B cell (primary cell): ENCODE results near the gene SMARCC2. TPM values are rescaled to one million over a fixed set of nuclear protein-coding genes. Genes with fewer than 3 reads are reported as not detected.

Experiments used
- ATAC-seq: fragments of 200-7000 bp; cut with Tn5 transposase; one replicate; pipeline ENCODE4 v1.10.0; 2021; ENCODE audit warnings: low read depth, mild to moderate bottlenecking, moderate number of reproducible peaks, moderate library complexity
- CTCF ChIA-PET: fragments of 350-600 bp; sonication (Branson Sonifier 250); formaldehyde crosslinking; loops from one replicate; lab custom pipeline; 2021; ENCODE audit warnings: antibody characterized with exemption, inconsistent platforms; lab: Charles Lee
- POLR2A ChIA-PET: fragments of 350-600 bp; sonication (Branson Sonifier 250); formaldehyde crosslinking; loops from one replicate; lab custom pipeline; 2021; ENCODE audit warnings: antibody characterized with exemption; lab: Charles Lee
- DNase-seq: peaks from one replicate; pipeline ENCODE4 v3.0.0; 2013
- H2AFZ ChIP-seq: 2 replicates; pipeline ENCODE4 v1.6.1; 2012; ENCODE audit warnings: mild to moderate bottlenecking, low read depth, low read length; ENCODE audit not compliant: insufficient read depth, poor library complexity, severe bottlenecking
- H3K27ac ChIP-seq, 2 donors: 1 replicate in 1 of 2; 2 replicates in 1 of 2; pipeline ENCODE4 v1.5.1; 2012 to 2013; ENCODE audit warnings: low read length in 2 of 2, mild to moderate bottlenecking in 2 of 2, moderate library complexity in 1 of 2
- H3K27me3 ChIP-seq, 4 experiments: fragments of 200-600 bp in 1 of 4; sonication (generic) in 1 of 4; replicated peaks in 1 of 4; 1 replicate in 2 of 4; 2 replicates in 2 of 4; pipeline versions ENCODE4 v1.6.1 to v1.7.0; 2013 to 2016; ENCODE audit warnings: low read length in 3 of 4, mild to moderate bottlenecking in 2 of 4, mixed read lengths in 1 of 4, moderate library complexity in 1 of 4; ENCODE audit not compliant: insufficient read depth in 4 of 4, control insufficient read depth in 3 of 4; ENCODE audit errors: control extremely low read depth in 1 of 4
- H3K36me3 ChIP-seq, 2 experiments: replicated peaks in 1 of 2; 1 replicate in 1 of 2; 2 replicates in 1 of 2; pipeline versions ENCODE4 v1.6.1 to v1.7.1; 2013; ENCODE audit warnings: low read length in 1 of 2; ENCODE audit not compliant: insufficient read depth in 2 of 2, control insufficient read depth in 1 of 2; ENCODE audit errors: control extremely low read depth in 1 of 2, extremely low read depth in 1 of 2
- H3K4me1 ChIP-seq, 2 donors: fragments of 200-600 bp in 1 of 2; sonication (generic) in 1 of 2; 1 replicate in 1 of 2; 2 replicates in 1 of 2; pipeline versions ENCODE4 v1.5.1 to v1.6.1; 2013 to 2017; ENCODE audit warnings: low read length in 2 of 2; ENCODE audit not compliant: control insufficient read depth in 2 of 2, insufficient read depth in 2 of 2
- H3K4me2 ChIP-seq: replicated peaks from 2 replicates; pipeline ENCODE3; 2012; ENCODE audit warnings: mild to moderate bottlenecking, low read depth, low read length; ENCODE audit not compliant: poor library complexity, severe bottlenecking
- H3K4me3 ChIP-seq, 5 experiments: fragments of 200-600 bp in 1 of 5; sonication (generic) in 1 of 5; 1 replicate in 3 of 5; 2 replicates in 2 of 5; pipeline versions ENCODE4 v1.5.1 to v1.7.0; 2011 to 2016; ENCODE audit warnings: low read length in 4 of 5, mild to moderate bottlenecking in 4 of 5, low read depth in 2 of 5, control low read depth in 1 of 5, moderate library complexity in 1 of 5; ENCODE audit not compliant: insufficient read depth in 1 of 5; ENCODE audit errors: control extremely low read depth in 1 of 5, extremely low read depth in 1 of 5
- H3K79me2 ChIP-seq: fragments of 200-600 bp; sonication (generic); one replicate; pipeline ENCODE4 v1.6.0; 2016; ENCODE audit warnings: low read length; ENCODE audit not compliant: control insufficient read depth, insufficient read depth
- H3K9ac ChIP-seq: fragments of 200-600 bp; sonication (generic); 2 replicates; pipeline ENCODE4 v1.6.1; 2017; ENCODE audit warnings: mild to moderate bottlenecking, low read length, moderate library complexity
- H3K9me3 ChIP-seq, 3 donors: one replicate each; pipeline versions ENCODE4 v1.6.1 to v1.7.1; 2013; ENCODE audit warnings: low read length in 2 of 3; ENCODE audit not compliant: control insufficient read depth in 2 of 3, insufficient read depth in 1 of 3; ENCODE audit errors: control extremely low read depth in 1 of 3
- H4K20me1 ChIP-seq: 2 replicates; pipeline ENCODE4 v1.6.0; 2012; ENCODE audit warnings: mild to moderate bottlenecking, low read length; ENCODE audit not compliant: insufficient read depth, control insufficient read depth, poor library complexity, severe bottlenecking
- H3K27ac Mint-ChIP-seq: one replicate; pipeline ENCODE4 v1.8.0; 2021; ENCODE audit warnings: mixed read lengths
- H3K27me3 Mint-ChIP-seq: one replicate; pipeline ENCODE4 v1.8.0; 2021; ENCODE audit warnings: mixed read lengths
- H3K4me1 Mint-ChIP-seq: one replicate; pipeline ENCODE4 v1.8.0; 2021; ENCODE audit warnings: mixed read lengths
- H3K4me3 Mint-ChIP-seq: one replicate; pipeline ENCODE4 v1.8.0; 2021; ENCODE audit warnings: mixed read lengths
- H3K9me3 Mint-ChIP-seq: one replicate; pipeline ENCODE4 v1.8.0; 2022; ENCODE audit warnings: mixed read lengths; ENCODE audit not compliant: insufficient read depth
- EZH2 ChIP-seq: IDR thresholded peaks from 2 replicates; pipeline ENCODE4 v1.6.1; 2012; ENCODE audit warnings: borderline replicate concordance, low read depth, mild to moderate bottlenecking, moderate library complexity, low read length; ENCODE audit not compliant: insufficient read depth, poor library complexity, severe bottlenecking
- WGBS: methylation state at CpG from one replicate; pipeline ENCODE4 v1.1.5; 2013; ENCODE audit warnings: missing lambda C conversion rate; ENCODE audit not compliant: insufficient coverage; 5-methylcytosine and 5-hydroxymethylcytosine counted together
- intact Hi-C: fragments of 100-400 bp; cut with micrococcal nuclease; formaldehyde crosslinking; loops from one replicate; pipeline ENCODE4 v1.10.0; 2022
- polyA plus RNA-seq: library from polyadenylated mRNA; depleted of rRNA; stranded (reverse); fragments of >200 nt; gene quantifications from 2 replicates; pipeline ENCODE4 v1.2.3, GENCODE V29; 2012
- total RNA-seq, 2 donors: library from RNA; stranded (reverse); fragments of 120-200 nt in 1 of 2; gene quantifications; 1 replicate in 1 of 2; 2 replicates in 1 of 2; pipeline versions ENCODE4 v1.2.3 to v1.2.4, GENCODE V29; 2013 to 2022
- TF ChIP-seq, protein P1 (sequence below): fragments of 200-600 bp; IDR thresholded peaks from one replicate; pipeline ENCODE4 v1.8.0; 2022; ENCODE audit warnings: antibody characterized with exemption, mild to moderate bottlenecking

Gene SMARCC2
- total and polyA plus RNA-seq, 2 donors (not counting 1 experiment from before 2014, with no cell fraction given), result 70.4 to 198 TPM

DNA sequence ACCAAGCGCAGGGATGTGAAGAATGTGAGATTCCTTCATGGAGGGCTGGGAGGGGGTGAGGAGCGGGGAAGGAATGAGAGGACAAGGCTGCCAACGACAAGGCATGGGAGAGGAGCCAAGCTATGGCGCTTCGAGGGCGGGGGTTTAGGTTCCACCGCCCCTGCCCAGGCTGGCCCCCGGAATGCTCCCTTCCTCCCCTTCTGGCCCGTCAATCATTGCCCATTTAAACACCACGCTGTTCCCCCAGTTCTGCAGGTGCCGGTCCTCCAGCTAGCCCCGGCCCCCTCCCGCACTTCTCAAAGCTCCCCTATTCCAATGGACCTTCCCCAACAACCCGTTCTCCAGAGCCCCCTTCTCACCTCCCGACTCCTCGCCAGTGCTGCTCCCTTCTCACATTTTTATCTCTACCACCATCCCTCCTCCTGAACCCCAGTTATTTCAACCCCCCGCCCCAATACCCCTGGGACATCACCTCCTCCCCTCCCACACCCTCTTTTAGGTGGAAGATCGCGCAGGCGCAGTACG, 32.0 kb upstream of the SMARCC2 start:
- Histone ChIP-seq H4K20me1 (peaks cover 28% of the 10 kb centered on the region), H2AFZ (peak overlapping the region; percentile 83), H3K79me2 (peaks cover 62% of the 10 kb centered on the region), H3K9me3 (no peaks in the 10 kb centered on the region), H3K27me3 (no peaks in the 10 kb centered on the region), H3K4me3 (peak overlapping the region; percentile 56 to 100 (median 99)), H3K4me1 (peaks cover 26 to 48% of the 10 kb centered on the region in 2 donors), H3K36me3 (peaks cover 1 to 4% of the 10 kb centered on the region in 2 experiments), H3K9ac (peak overlapping the region; percentile 99), H3K27ac (peak overlapping the region; percentile 73 to 99), H3K4me2 (peak overlapping the region; percentile 98)
- no peaks in the 10 kb centered on the region for H3K9me3 Mint-ChIP-seq
- H3K27ac Mint-ChIP-seq, result peak overlapping the region; percentile 100
- H3K4me1 Mint-ChIP-seq, result peaks cover 55% of the 10 kb centered on the region
- ATAC-seq (peak; percentile 15), DNase-seq (no peak)
- ChIA-PET CTCF (interaction anchor here (0.6 to 4.6 kb wide), 22 partner anchors 10 to 482 kb away, joined by 3 to 126 read pairs (median 6); partner anchors contain the start of genes ANKRD52, COQ10A, ESYT1 and MYL6), POLR2A (interaction anchor here (0.5 to 4.1 kb wide), 25 partner anchors 14 to 1302 kb away, joined by 3 to 65 read pairs (median 4); partner anchors contain the start of genes ANKRD52, COQ10A, ESYT1 and IL23A)
- H3K4me3 Mint-ChIP-seq, result peak overlapping the region; percentile 100
- TF ChIP-seq EZH2, result no peak
- TF ChIP-seq, protein P1, sequence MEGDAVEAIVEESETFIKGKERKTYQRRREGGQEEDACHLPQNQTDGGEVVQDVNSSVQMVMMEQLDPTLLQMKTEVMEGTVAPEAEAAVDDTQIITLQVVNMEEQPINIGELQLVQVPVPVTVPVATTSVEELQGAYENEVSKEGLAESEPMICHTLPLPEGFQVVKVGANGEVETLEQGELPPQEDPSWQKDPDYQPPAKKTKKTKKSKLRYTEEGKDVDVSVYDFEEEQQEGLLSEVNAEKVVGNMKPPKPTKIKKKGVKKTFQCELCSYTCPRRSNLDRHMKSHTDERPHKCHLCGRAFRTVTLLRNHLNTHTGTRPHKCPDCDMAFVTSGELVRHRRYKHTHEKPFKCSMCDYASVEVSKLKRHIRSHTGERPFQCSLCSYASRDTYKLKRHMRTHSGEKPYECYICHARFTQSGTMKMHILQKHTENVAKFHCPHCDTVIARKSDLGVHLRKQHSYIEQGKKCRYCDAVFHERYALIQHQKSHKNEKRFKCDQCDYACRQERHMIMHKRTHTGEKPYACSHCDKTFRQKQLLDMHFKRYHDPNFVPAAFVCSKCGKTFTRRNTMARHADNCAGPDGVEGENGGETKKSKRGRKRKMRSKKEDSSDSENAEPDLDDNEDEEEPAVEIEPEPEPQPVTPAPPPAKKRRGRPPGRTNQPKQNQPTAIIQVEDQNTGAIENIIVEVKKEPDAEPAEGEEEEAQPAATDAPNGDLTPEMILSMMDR, result no peak
- intact Hi-C loops, result loop anchor here (1.0 to 2.0 kb wide), 4 partner anchors 13 to 483 kb away; partner anchors contain the start of gene MYL6
- WGBS, result under 1% methylated on average over 19 of the region's 21 CpGs
- no peaks in the 10 kb centered on the region for H3K27me3 Mint-ChIP-seq
